ENCODE results near the gene BLOC1S3.

The BLOC1S3 gene

GRCh38 chr19:45182758-45183157 is 4.2 kb downstream of the BLOC1S3 start:
- no peak for DNase-seq (ENCODE audit: low spot score)

GRCh38 chr19:45184115-45184514 is 5.5 kb downstream of the BLOC1S3 start:
- DNase-seq (ENCODE audit: low spot score), result no peak

GRCh38 chr19:45186509-45187334 is 8.1 kb downstream of the BLOC1S3 start:
- no peak for DNase-seq (ENCODE audit: low spot score)

- DNase-seq (ENCODE audit: low spot score), result peak; percentile 59
These were observed 9.0 kb downstream of the BLOC1S3 start for GRCh38 chr19:45187421-45188100.

- DNase-seq (ENCODE audit: low spot score), result no peak
These were observed 11.4 kb downstream of the BLOC1S3 start for GRCh38 chr19:45189971-45190370.

- no peak for DNase-seq (ENCODE audit: low spot score)
These were observed 12.8 kb downstream of the BLOC1S3 start for GRCh38 chr19:45191375-45191774.

- DNase-seq (ENCODE audit: low spot score), result no peak
These were observed 17.2 kb downstream of the BLOC1S3 start for GRCh38 chr19:45195764-45196163.

- DNase-seq (ENCODE audit: low spot score), result no peak
These were observed 22.0 kb downstream of the BLOC1S3 start for GRCh38 chr19:45200568-45200967.

GRCh38 chr19:45202637-45203036 is 24.1 kb downstream of the BLOC1S3 start:
- no peak for DNase-seq (ENCODE audit: low spot score)

- no peak for DNase-seq (ENCODE audit: low spot score)
These were observed 27.2 kb downstream of the BLOC1S3 start for GRCh38 chr19:45205810-45206209.

GRCh38 chr19:45206328-45206727 is 27.7 kb downstream of the BLOC1S3 start:
- no peak for DNase-seq (ENCODE audit: low spot score)

- no peak for DNase-seq (ENCODE audit: low spot score)
These were observed 33.3 kb downstream of the BLOC1S3 start for GRCh38 chr19:45211751-45212381.

- no peak for DNase-seq (ENCODE audit: low spot score)
These were observed 34.4 kb downstream of the BLOC1S3 start for GRCh38 chr19:45213031-45213430.

GRCh38 chr19:45215391-45216191 is 37.0 kb downstream of the BLOC1S3 start:
- no peak for DNase-seq (ENCODE audit: low spot score)

GRCh38 chr19:45216667-45217066 is 38.1 kb downstream of the BLOC1S3 start:
- DNase-seq (ENCODE audit: low spot score), result no peak

- DNase-seq (ENCODE audit: low spot score), result no peak
These were observed 38.8 kb downstream of the BLOC1S3 start for GRCh38 chr19:45217193-45217956.

GRCh38 chr19:45217957-45218334 is 39.4 kb downstream of the BLOC1S3 start:
- no peak for DNase-seq (ENCODE audit: low spot score)

- DNase-seq (ENCODE audit: low spot score), result no peak
These were observed 39.8 kb downstream of the BLOC1S3 start for GRCh38 chr19:45218426-45218825.

- no peak for DNase-seq (ENCODE audit: low spot score)
These were observed 40.5 kb downstream of the BLOC1S3 start for GRCh38 chr19:45218911-45219743.

- DNase-seq (ENCODE audit: low spot score), result no peak
These were observed 44.1 kb downstream of the BLOC1S3 start for GRCh38 chr19:45222724-45223123.

GRCh38 chr19:45223879-45224278 is 45.3 kb downstream of the BLOC1S3 start:
- DNase-seq (ENCODE audit: low spot score), result no peak

Measured in hematopoietic multipotent progenitor cell treated with erythropoietin and hydrocortisone succinate and interleukin-3 and kit ligand, for 15 days (in vitro differentiated cells).